Measurements from ENCODE around the gene TPST2.

TPST2 gene

DNA sequence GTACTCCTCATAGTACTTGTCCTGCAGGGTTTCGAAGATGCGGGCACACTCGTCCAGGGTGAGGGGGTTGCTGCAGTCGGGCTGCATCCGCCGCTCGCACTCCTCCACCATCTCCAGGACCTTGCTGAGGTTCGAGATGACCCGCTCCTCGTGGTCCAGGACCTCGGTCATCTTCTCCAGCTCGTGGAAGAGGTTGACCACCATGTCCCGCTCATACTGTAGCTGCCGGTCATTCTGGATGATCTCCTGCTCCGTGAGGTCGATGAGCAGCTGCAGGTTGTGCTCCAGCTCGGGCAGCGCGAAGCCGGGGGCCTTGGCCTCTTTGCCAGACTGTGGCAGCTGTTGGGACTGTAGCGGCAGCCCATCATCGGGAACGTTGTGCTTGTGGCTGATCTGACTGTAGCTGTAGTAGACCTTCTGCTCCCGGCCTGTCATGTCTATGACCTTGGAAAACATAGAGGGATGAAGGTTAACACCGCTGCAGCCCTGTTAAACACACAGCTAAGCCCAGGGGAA lies 90.7 kb downstream of the TPST2 start:
- Mint-ChIP-seq H3K4me1 (peaks cover 17% of the 10 kb centered on the region), H3K4me3 (no peak overlapping the region), H3K27me3 (no peaks in the 10 kb centered on the region), H3K9me3 (no peaks in the 10 kb centered on the region), H3K27ac (no peak overlapping the region), H3K36me3 (peaks cover 60% of the 10 kb centered on the region)
- ATAC-seq = no peak

DNA sequence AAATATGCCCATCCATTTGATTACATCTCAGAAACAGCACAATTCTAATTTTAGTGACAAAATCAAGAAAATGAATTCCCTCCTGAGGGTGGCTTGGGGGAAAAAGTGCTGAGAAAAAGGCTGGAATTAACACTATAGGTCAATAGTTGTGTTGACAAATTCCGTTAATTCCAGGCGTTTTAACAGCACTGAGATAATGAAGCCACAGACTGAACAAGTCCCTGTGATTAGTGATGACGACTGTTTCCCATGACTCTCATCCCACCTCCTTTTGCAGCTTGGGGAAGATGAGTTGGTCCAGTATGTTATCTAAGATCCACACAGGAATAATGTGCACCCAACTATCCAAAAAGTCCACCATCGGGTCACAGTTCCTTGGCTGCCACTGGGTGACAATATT lies 93.5 kb downstream of the TPST2 start:
- peaks cover 43% of the 10 kb centered on the region for H3K36me3 Mint-ChIP-seq
- no peak overlapping the region for H3K4me3 Mint-ChIP-seq
- no peaks in the 10 kb centered on the region for H3K27me3 Mint-ChIP-seq
- ATAC-seq = no peak
- no peak overlapping the region for H3K27ac Mint-ChIP-seq
- no peaks in the 10 kb centered on the region for H3K9me3 Mint-ChIP-seq
- H3K4me1 Mint-ChIP-seq = no peaks in the 10 kb centered on the region

DNA sequence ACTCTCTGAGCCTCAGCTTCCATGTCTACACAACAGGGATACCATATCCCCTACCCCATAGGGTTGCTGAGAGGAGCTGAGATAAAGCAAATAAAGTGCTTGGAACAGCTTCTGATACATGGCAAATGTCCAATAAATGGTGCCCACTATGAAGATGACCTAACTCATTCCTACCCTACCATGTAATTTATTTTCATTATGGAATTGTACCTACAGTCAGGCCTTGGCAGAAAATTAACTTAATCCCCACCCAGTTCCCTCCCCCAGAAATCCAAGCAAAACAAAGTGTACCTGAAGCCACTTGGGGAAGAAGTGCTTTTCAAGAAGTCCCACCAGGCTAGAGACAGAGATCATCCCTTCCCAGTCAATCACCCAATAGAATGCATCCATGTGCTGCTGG lies 95.4 kb downstream of the TPST2 start:
- H3K4me3 Mint-ChIP-seq = no peak overlapping the region
- no peaks in the 10 kb centered on the region for H3K27me3 Mint-ChIP-seq
- H3K36me3 Mint-ChIP-seq = peaks cover 41% of the 10 kb centered on the region
- no peaks in the 10 kb centered on the region for H3K9me3 Mint-ChIP-seq
- no peak overlapping the region for H3K27ac Mint-ChIP-seq
- no peak for ATAC-seq
- no peaks in the 10 kb centered on the region for H3K4me1 Mint-ChIP-seq

DNA sequence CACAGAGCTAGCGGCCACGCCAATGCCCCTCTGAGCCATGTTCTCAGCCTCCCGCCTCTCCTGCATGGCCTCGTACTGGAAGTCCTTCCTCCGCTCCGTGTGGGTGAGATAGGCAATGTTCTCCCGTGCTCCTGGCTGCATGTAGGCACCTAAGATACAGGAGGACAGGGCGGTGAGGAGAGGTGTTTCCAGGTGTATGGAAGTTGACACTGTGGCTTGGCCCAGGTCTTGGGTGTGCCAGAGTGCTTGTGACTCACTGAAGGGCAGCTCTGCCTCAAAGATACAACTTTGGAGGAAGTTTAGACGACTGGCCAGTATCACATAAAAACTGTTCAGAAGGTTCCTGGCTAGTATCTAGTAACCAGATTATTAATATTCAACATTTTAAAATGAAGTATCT lies 97.7 kb downstream of the TPST2 start:
- ATAC-seq = no peak
- H3K4me3 Mint-ChIP-seq = no peak overlapping the region
- H3K9me3 Mint-ChIP-seq = no peaks in the 10 kb centered on the region
- no peak overlapping the region for H3K27ac Mint-ChIP-seq
- H3K27me3 Mint-ChIP-seq = no peaks in the 10 kb centered on the region
- no peaks in the 10 kb centered on the region for H3K4me1 Mint-ChIP-seq
- peaks cover 53% of the 10 kb centered on the region for H3K36me3 Mint-ChIP-seq

DNA sequence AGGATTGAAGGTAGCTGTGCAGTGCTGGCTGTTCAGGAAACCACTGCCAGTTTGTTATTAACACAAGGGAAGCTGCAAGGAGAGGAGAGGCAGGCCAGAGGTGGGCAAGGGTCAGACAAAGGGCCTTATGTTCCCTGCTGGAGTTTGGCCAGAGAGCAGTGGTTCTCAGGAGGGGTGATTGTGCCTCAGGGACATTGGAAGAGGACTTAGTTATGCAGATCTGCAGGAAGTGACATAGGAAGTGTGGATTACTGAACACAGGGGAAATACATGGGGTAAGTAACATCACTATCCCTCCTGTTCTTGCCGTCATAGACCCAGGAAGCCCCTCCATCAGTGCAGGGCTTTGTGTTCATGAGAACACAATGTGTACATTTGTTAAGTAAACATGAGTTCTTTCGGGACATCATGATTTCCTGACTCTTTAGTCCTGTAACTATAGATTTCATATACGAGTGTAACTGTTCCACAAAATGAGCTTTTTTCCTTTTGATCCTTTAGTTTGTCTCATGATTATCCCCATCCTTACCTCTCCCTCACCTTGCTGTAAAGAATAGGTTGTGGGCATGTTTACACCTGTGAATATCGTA lies 100.4 kb downstream of the TPST2 start:
- Mint-ChIP-seq H3K4me1 (peaks cover 17% of the 10 kb centered on the region), H3K9me3 (no peaks in the 10 kb centered on the region), H3K4me3 (no peak overlapping the region), H3K27ac (peak overlapping the region; percentile 1), H3K36me3 (peaks cover 37% of the 10 kb centered on the region), H3K27me3 (no peaks in the 10 kb centered on the region)
- ATAC-seq = no peak

DNA sequence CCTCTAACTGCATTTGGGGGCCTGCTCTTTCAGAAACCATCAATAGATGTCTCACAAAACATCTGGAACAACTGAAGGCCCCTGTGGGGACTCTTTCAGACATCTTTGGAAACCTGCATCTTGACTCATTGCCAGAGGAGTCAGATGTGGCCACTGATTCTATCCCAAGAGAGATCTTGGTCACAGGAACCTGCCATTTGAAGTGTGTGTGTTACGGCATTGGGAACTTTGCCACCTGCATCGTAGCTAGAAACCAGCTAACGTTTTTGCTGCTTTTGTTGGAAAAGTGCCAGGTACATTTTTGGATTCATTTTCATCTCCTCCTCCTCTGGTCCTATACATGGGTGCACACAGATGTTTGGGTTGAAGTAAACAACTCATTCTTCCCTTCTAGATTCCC lies 101.9 kb downstream of the TPST2 start:
- Mint-ChIP-seq H3K36me3 (peaks cover 31% of the 10 kb centered on the region), H3K4me3 (no peak overlapping the region), H3K27me3 (no peaks in the 10 kb centered on the region), H3K9me3 (no peaks in the 10 kb centered on the region), H3K4me1 (peaks cover 21% of the 10 kb centered on the region), H3K27ac (peak overlapping the region; percentile 1)
- no peak for ATAC-seq

DNA sequence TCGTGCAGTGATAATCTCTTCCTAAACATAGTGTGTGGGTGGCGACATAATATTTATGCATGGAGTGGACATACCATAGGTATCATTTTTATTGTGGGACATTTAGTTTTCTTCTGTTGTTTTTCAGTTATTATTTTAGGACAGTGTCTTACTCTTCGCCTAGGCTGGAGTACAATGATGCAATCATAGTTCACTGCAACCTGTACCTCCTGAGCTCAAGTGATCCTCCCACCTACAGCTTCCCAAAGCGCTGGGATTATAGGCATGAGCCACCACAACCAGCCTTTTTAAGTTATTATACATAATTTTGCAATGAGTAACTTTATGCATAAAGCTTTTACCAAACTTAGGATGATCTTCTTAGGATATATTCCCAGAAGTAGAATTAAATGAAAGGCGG lies 103.5 kb downstream of the TPST2 start:
- H3K27ac Mint-ChIP-seq = peak overlapping the region; percentile 40
- ATAC-seq = no peak
- no peaks in the 10 kb centered on the region for H3K27me3 Mint-ChIP-seq
- H3K4me1 Mint-ChIP-seq = peaks cover 37% of the 10 kb centered on the region
- H3K9me3 Mint-ChIP-seq = no peaks in the 10 kb centered on the region
- peaks cover 24% of the 10 kb centered on the region for H3K36me3 Mint-ChIP-seq
- H3K4me3 Mint-ChIP-seq = no peak overlapping the region

DNA sequence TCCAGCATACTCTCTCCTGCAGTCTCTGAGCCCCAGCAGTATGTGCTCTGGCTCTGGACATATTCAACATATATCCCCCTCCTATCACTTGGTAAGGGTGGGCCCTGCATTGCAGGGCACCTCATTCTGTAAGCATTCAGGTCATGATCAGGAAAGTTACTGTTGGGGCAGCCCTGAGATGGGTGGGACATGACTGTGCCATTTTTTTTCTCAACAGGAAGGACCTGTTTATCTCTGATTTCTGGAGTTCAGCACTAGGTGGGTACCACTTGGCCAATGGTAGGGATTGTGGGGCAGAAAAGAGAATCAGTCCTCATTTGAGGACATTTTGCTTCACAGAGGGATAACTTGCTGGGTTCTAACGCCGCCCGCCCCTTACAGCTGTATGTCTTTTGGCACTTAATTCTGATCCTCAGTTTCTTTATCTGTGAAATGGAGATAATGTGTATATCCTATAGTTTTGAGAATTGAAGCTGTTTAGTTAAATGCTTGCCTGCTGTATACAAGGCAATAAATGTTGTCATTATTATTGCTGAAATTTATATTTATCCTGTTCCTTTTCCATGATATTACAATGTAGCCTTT lies 104.0 kb downstream of the TPST2 start:
- peaks cover 21% of the 10 kb centered on the region for H3K36me3 Mint-ChIP-seq
- no peaks in the 10 kb centered on the region for H3K27me3 Mint-ChIP-seq

DNA sequence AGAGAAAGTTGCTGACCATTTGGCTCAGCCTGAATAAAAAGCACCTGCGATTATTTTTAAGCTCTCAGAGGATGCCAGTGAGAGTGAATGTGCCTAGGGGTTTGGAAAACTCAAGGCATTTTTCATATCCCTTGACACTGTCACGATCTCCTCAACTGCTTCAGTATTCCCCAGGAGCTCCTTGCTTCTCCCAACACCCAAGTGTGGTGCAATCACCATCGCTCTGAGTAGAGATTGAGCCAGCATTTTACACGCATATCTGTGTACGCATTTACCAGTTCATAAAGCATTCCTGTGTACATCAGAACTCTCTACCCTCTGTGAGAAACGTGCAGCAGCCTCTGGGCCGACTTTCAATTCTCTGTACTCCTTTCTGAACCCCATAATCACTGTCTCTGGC lies 104.9 kb downstream of the TPST2 start:
- H3K4me3 Mint-ChIP-seq = peak overlapping the region; percentile 35
- peaks cover 51% of the 10 kb centered on the region for H3K4me1 Mint-ChIP-seq
- peaks cover 17% of the 10 kb centered on the region for H3K36me3 Mint-ChIP-seq
- no peak for ATAC-seq
- H3K9me3 Mint-ChIP-seq = no peaks in the 10 kb centered on the region
- no peaks in the 10 kb centered on the region for H3K27me3 Mint-ChIP-seq
- H3K27ac Mint-ChIP-seq = peak overlapping the region; percentile 40

More for the DNA sequence above, 104.0 kb downstream of the TPST2 start:
- Mint-ChIP-seq H3K27ac (peak overlapping the region; percentile 40), H3K4me3 (no peak overlapping the region), H3K4me1 (peaks cover 42% of the 10 kb centered on the region), H3K9me3 (no peaks in the 10 kb centered on the region)
- no peak for ATAC-seq

DNA sequence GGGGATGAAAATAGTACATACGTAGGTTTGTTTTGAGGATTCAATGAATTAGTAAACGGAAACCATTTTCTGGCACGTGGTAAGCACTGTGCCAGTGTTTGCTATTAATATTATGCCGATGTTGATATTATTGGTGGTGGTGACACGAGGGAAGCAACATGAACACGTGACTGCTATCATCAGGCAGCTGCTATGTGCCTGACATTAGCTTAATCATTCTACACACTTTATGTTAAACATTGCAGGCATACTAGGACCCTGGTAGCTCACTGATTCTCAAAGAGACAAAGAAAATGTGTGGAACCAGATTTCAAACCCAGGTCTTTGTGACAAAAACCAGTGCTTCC lies 105.6 kb downstream of the TPST2 start:
- peaks cover 58% of the 10 kb centered on the region for H3K4me1 Mint-ChIP-seq
- peak overlapping the region; percentile 98 for H3K27ac Mint-ChIP-seq
- H3K4me3 Mint-ChIP-seq = peak overlapping the region; percentile 90
- no peak for ATAC-seq
- peaks cover 16% of the 10 kb centered on the region for H3K36me3 Mint-ChIP-seq
- no peaks in the 10 kb centered on the region for H3K9me3 Mint-ChIP-seq
- no peaks in the 10 kb centered on the region for H3K27me3 Mint-ChIP-seq

DNA sequence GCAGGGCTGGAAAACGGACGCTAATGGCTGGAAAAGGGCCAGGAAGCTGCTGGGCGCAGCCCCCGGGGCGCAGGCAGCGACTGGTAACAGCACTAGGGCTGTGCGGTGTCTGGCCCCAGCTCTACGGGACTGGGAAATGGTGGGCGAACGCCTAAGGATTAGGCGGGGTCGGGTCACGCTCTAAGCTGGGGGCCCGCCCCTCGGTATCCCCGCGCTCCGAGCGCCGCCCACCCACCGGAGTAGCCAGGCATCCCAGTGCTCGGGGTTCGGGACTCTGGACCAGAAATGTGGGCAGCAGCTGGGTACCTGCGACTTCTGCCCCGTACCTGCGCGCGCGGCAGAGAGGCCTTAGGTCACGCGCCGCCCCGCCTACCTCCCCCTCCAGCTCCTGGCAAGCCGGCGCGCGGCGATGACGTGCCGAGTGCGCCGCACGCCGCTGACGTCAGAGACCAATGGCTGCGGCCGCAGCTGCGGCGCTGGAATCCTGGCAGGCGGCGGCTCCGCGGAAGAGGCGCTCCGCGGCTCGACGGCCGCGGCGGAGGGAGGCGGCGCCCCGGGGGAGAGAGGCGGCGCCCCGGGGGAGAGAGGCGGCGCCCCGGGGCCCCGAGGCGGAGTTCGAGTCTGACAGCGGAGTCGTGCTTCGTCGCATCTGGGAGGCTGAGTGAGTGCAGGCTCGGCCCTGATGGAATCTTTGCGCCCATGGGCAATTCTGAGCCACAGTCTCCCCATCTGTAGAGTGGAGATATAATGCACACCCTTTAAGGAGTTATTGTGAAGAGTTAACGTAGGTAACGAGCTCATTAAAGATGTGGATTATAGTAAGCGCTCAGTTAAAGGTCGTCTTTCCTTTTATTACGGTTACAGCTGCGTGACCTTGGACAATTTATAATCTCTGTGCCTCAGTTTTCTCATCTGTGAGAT lies 106.2 kb downstream of the TPST2 start, which contains the start of the genes HPS4 and SRRD:
Gene HPS4 (minus strand): TSS at position 345 of the 921 bp plus-strand sequence. CDS start 2,021 bp downstream, outside the sequence.
Gene SRRD (plus strand): TSS at position 439 of the 921 bp plus-strand sequence. CDS start 14 bp downstream, at position 453.
- Mint-ChIP-seq H3K27ac (peak within 1 kb of the TSS; percentile 98), H3K36me3 (peaks cover 10% of the 10 kb centered on the region), H3K27me3 (no peaks in the 10 kb centered on the region), H3K9me3 (no peaks in the 10 kb centered on the region), H3K4me1 (peaks cover 64% of the 10 kb centered on the region), H3K4me3 (peak within 1 kb of the TSS; percentile 90)
- peak; percentile 90 for ATAC-seq

DNA sequence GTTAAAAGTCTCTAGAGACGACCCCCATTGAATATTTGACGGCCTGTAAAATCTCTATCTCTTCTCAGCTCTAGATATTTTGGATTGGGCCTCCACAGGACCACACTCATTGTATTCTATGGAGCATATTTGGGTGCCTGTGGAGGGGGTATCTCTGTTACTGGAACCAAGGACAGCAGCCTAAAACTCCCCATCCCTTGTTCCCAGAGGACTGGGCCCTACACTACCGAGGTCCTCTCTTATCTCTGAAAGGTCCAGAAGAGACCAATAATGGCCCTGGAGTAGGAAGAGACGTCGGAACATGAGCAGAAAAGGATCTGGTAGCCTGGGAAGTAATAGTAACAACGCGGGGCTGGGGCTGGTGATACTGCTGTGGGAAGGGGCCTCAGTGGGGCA lies 106.9 kb downstream of the TPST2 start:
- peak overlapping the region; percentile 98 for H3K27ac Mint-ChIP-seq
- H3K4me1 Mint-ChIP-seq = peaks cover 68% of the 10 kb centered on the region
- peaks cover 7% of the 10 kb centered on the region for H3K36me3 Mint-ChIP-seq
- ATAC-seq = no peak
- no peaks in the 10 kb centered on the region for H3K9me3 Mint-ChIP-seq
- peak overlapping the region; percentile 90 for H3K4me3 Mint-ChIP-seq
- H3K27me3 Mint-ChIP-seq = no peaks in the 10 kb centered on the region

DNA sequence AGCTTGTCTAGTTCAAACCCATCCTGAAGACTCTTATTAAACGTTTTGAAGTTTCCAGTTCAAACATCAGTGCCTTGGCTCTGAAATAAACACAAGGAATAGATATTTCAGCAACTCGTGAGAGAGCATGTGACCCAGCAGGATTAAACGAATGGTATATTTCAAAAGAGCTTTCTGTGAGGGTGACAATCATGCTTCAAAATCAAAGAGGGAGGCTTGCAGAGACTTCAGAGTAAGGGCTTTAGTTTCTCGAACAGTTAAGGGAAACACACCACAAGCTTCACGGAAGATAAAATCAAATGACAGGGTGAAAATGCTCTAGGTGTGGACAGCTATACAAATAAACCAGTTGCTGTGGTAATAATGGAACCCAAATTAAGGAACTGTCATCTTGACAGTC lies 107.8 kb downstream of the TPST2 start:
- no peak for ATAC-seq
- Mint-ChIP-seq H3K36me3 (peaks cover 11% of the 10 kb centered on the region), H3K4me3 (peak overlapping the region; percentile 90), H3K9me3 (no peaks in the 10 kb centered on the region), H3K27me3 (no peaks in the 10 kb centered on the region), H3K27ac (peak overlapping the region; percentile 98), H3K4me1 (peaks cover 75% of the 10 kb centered on the region)

DNA sequence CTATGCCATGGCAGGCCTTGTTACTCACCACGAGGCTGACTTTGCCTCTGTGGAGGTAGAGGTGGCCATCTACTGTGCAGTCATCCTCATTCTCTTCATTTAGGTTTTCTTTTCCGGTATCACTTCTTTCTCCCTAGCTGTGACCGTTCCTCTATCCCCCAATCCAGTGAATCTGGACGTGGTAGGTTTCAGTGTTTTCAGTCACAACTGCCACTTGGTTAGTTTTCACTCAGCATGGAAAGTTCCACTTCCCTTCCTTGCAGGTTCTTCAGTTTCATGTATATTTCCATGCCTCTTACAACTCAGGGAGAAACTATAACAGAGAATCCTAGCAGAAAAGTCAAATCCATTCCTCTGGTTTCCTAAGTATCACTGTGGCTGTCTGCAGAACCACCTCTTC lies 108.2 kb downstream of the TPST2 start:
- peak overlapping the region; percentile 90 for H3K4me3 Mint-ChIP-seq
- peaks cover 79% of the 10 kb centered on the region for H3K4me1 Mint-ChIP-seq
- H3K36me3 Mint-ChIP-seq = peaks cover 16% of the 10 kb centered on the region

DNA sequence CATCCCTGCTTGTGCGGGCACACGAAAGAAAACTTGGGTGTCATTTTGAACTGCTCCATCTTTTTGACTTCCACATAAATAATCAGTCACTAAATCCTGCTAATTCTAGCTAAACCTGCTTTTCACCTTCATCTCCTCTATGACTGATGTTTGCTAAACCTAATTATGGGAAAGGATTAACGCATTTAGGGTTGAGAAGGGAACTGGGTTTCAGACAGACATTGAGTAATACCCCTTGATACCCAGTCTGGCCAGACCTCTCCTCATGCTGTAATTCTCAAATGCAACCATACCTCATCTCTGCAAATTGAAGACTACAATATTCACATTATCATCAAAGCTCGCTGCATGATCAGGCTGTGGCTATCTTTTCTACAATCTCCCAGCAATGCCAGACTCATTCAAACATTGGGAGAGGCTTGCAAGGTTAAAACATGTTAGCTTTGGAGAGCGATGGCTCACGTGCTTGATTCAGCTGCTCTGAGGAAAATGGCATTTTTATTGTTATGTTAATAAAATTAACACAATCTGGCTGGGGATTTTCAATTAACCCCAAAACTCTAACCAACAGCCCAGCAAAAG lies 108.7 kb downstream of the TPST2 start:
- H3K4me1 Mint-ChIP-seq = peaks cover 77% of the 10 kb centered on the region
- H3K36me3 Mint-ChIP-seq = peaks cover 20% of the 10 kb centered on the region
- H3K9me3 Mint-ChIP-seq = no peaks in the 10 kb centered on the region
- no peak for ATAC-seq
- H3K27me3 Mint-ChIP-seq = no peaks in the 10 kb centered on the region
- H3K27ac Mint-ChIP-seq = peak overlapping the region; percentile 98
- H3K4me3 Mint-ChIP-seq = peak overlapping the region; percentile 55

More for the DNA sequence above, 108.2 kb downstream of the TPST2 start:
- Mint-ChIP-seq H3K27ac (peak overlapping the region; percentile 98), H3K9me3 (no peaks in the 10 kb centered on the region), H3K27me3 (no peaks in the 10 kb centered on the region)
- peak; percentile 49 for ATAC-seq
